Kidney capillary endothelial cell (primary cell): Measurements from ENCODE around the gene SYCN.

Experiments used
- DNase-seq: peaks from one replicate; pipeline ENCODE4 v3.0.0-alpha.2; 2018; ENCODE audit warnings: low spot score

Gene SYCN

GRCh38 chr19:39155741-39156140, 48.3 kb downstream of the SYCN start:
- no peak for DNase-seq

- DNase-seq = no peak
These were observed 48.9 kb downstream of the SYCN start for GRCh38 chr19:39155114-39155700.

GRCh38 chr19:39154629-39155100, 49.4 kb downstream of the SYCN start:
- no peak for DNase-seq

GRCh38 chr19:39154100-39154628, 49.9 kb downstream of the SYCN start:
- no peak for DNase-seq
